Smooth muscle cell (in vitro differentiated cells): ENCODE results near the gene MYO1D. TPM values are rescaled to one million over a fixed set of nuclear protein-coding genes. Genes with fewer than 3 reads are reported as not detected.

Source experiments
- DNase-seq: peaks from one replicate; lab custom pipeline; 2025; ENCODE audit not compliant: unreplicated experiment; lab: John Stamatoyannopoulos, UW
- H2AFZ ChIP-seq: fragments of 200-600 bp; sonication (generic); 2 replicates; pipeline ENCODE4 v1.6.0; 2016; ENCODE audit warnings: antibody characterized with exemption, low read depth, mild to moderate bottlenecking
- H3F3A ChIP-seq: fragments of 200-600 bp; sonication (generic); 2 replicates; pipeline ENCODE4 v1.6.0; 2017; ENCODE audit warnings: antibody characterized with exemption, low read depth
- H3K27ac ChIP-seq: fragments of 200-600 bp; sonication (generic); 2 replicates; pipeline ENCODE4 v1.5.1; 2016; ENCODE audit warnings: low read depth, mild to moderate bottlenecking
- H3K27me3 ChIP-seq: fragments of 200-600 bp; sonication (generic); 2 replicates; pipeline ENCODE4 v1.6.1; 2016; ENCODE audit warnings: low read depth, mild to moderate bottlenecking
- H3K36me3 ChIP-seq: fragments of 200-600 bp; sonication (generic); 2 replicates; pipeline ENCODE4 v1.5.1; 2016; ENCODE audit warnings: low read depth
- H3K4me1 ChIP-seq: fragments of 200-600 bp; sonication (generic); 2 replicates; pipeline ENCODE4 v1.5.1; 2016; ENCODE audit warnings: low read depth
- H3K4me2 ChIP-seq: fragments of 200-600 bp; sonication (generic); 2 replicates; pipeline ENCODE4 v1.6.0; 2016; ENCODE audit warnings: mild to moderate bottlenecking
- H3K4me3 ChIP-seq: fragments of 200-600 bp; sonication (generic); 2 replicates; pipeline ENCODE4 v1.5.1; 2016; ENCODE audit warnings: mild to moderate bottlenecking
- H3K79me2 ChIP-seq: fragments of 200-600 bp; sonication (generic); 2 replicates; pipeline ENCODE4 v1.6.0; 2016; ENCODE audit warnings: low read depth, mild to moderate bottlenecking
- H3K9ac ChIP-seq: fragments of 200-600 bp; sonication (generic); 2 replicates; pipeline ENCODE4 v1.6.0; 2016; ENCODE audit warnings: low read depth
- H3K9me3 ChIP-seq: fragments of 200-600 bp; sonication (generic); replicated peaks from 2 replicates; pipeline ENCODE4 v1.5.1; 2016; ENCODE audit warnings: low read depth
- H4K20me1 ChIP-seq: fragments of 200-600 bp; sonication (generic); 2 replicates; pipeline ENCODE4 v1.6.0; 2016; ENCODE audit warnings: low read depth
- WGBS: methylation state at CpG from one replicate; pipeline ENCODE4 v1.1.7; 2016; ENCODE audit warnings: low lambda C conversion rate; 5-methylcytosine and 5-hydroxymethylcytosine counted together
- polyA plus RNA-seq: library from polyadenylated mRNA; unstranded; fragments of >200 nt; fragmentation: Nextera tagmentation; extraction: Ambion mirVana; gene quantifications from 2 replicates; pipeline ENCODE4 v1.2.1, GENCODE V29; 2016
- total RNA-seq: library from RNA; depleted of rRNA; stranded (reverse); fragments of >200 nt; gene quantifications from 2 replicates; pipeline ENCODE4 v1.2.3, GENCODE V29; 2014
- TF ChIP-seq, protein P1 (sequence below): fragments of 200-600 bp; sonication (generic); IDR thresholded peaks from 2 replicates; pipeline ENCODE4 v1.5.1; 2017; ENCODE audit warnings: borderline replicate concordance, mild to moderate bottlenecking, antibody characterized with exemption; ENCODE audit not compliant: insufficient read depth, poor library complexity, severe bottlenecking

Gene MYO1D
- total and polyA plus RNA-seq, 2 experiments from 2014 or later: 13.9 to 35.7 TPM

DNA sequence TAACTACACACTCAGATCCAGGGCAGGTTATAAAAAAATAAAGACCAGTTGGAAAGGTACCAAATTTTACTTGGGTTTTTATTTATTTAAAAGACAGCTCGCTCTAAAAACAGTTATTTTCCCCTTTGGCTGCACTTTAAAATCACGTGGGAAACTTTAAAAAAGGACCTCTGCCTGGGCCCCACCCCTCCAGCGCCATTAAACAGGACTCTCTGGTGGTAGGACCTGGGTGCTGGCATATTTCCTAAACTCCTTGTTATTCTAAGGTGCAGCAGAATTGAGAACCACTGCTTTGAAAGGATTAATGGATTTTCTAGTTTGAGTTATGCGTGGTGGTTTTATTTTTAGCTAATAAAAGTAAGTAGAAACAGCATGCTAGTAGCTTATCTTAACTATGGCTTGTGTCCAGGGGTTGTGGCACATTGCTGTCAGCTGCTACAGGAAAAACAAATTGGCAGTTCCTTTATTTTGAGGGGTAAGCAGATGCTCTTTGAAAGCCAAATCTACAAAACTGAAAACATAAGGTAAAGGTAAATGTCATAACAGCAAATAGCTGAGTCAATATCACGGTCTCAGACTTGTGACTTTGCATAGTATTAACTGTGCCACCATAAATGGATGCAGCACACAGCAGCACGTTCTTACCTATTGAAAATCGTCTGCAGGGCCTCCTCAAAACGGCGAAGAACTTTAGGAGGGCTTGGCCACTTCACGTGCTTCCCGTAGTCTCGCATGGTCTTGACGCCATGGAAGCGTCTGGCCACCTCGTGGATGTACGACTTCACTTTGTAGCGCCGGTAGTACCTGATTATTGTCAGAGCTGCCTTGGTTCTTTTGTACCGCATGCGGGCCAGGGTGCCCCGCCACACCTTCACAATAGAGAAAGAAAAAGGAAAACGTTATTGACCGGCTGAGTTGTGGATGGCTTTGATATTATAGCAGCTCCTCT, 218.2 kb downstream of the MYO1D start:
- no peaks in the 10 kb centered on the region for H3K79me2 ChIP-seq
- H3K4me3 ChIP-seq: no peak overlapping the region
- TF ChIP-seq, protein P1, sequence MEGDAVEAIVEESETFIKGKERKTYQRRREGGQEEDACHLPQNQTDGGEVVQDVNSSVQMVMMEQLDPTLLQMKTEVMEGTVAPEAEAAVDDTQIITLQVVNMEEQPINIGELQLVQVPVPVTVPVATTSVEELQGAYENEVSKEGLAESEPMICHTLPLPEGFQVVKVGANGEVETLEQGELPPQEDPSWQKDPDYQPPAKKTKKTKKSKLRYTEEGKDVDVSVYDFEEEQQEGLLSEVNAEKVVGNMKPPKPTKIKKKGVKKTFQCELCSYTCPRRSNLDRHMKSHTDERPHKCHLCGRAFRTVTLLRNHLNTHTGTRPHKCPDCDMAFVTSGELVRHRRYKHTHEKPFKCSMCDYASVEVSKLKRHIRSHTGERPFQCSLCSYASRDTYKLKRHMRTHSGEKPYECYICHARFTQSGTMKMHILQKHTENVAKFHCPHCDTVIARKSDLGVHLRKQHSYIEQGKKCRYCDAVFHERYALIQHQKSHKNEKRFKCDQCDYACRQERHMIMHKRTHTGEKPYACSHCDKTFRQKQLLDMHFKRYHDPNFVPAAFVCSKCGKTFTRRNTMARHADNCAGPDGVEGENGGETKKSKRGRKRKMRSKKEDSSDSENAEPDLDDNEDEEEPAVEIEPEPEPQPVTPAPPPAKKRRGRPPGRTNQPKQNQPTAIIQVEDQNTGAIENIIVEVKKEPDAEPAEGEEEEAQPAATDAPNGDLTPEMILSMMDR: no peak
- H3K4me2 ChIP-seq: no peak overlapping the region
- H2AFZ ChIP-seq: no peak overlapping the region
- H3K9me3 ChIP-seq: no peaks in the 10 kb centered on the region
- no peak for DNase-seq
- WGBS: 75% methylated on average over 23 of the region's 23 CpGs
- H3K4me1 ChIP-seq: no peaks in the 10 kb centered on the region
- no peak overlapping the region for H3K9ac ChIP-seq
- H4K20me1 ChIP-seq: no peaks in the 10 kb centered on the region
- H3K27me3 ChIP-seq: no peaks in the 10 kb centered on the region
- peaks cover 2% of the 10 kb centered on the region for H3K36me3 ChIP-seq
- no peak overlapping the region for H3K27ac ChIP-seq
- peaks cover 3% of the 10 kb centered on the region for H3F3A ChIP-seq

DNA sequence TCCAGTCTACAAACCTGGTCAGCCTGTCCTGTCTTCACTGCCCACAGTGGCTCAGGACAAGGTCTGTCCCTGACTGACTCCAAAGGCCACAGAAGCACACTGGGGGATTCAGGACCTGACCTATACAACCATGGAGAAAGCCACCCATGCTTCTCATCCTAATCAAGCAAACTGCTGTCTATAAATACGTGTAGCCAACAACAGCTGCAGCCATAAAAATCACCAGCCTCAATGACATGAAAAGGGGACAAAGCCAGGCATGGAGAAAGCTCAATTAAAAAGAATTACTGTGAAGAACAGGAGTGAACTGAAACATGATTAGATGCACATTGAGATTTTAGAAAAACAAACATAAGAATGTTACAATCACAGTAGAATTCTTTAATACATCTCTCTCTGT, 220.0 kb downstream of the MYO1D start:
- H3K9ac ChIP-seq: no peak overlapping the region
- no peaks in the 10 kb centered on the region for H3K9me3 ChIP-seq
- 93% methylated on average over 1 of the region's 1 CpG for WGBS
- H3K4me2 ChIP-seq: no peak overlapping the region
- no peak overlapping the region for H3K27ac ChIP-seq
- peaks cover 3% of the 10 kb centered on the region for H3F3A ChIP-seq
- H2AFZ ChIP-seq: no peak overlapping the region
- no peak overlapping the region for H3K4me3 ChIP-seq
- H3K36me3 ChIP-seq: peaks cover 12% of the 10 kb centered on the region
- H3K79me2 ChIP-seq: no peaks in the 10 kb centered on the region
- H3K27me3 ChIP-seq: no peaks in the 10 kb centered on the region
- no peak for DNase-seq
- H4K20me1 ChIP-seq: no peaks in the 10 kb centered on the region
- no peaks in the 10 kb centered on the region for H3K4me1 ChIP-seq
- TF ChIP-seq, protein P1: no peak

DNA sequence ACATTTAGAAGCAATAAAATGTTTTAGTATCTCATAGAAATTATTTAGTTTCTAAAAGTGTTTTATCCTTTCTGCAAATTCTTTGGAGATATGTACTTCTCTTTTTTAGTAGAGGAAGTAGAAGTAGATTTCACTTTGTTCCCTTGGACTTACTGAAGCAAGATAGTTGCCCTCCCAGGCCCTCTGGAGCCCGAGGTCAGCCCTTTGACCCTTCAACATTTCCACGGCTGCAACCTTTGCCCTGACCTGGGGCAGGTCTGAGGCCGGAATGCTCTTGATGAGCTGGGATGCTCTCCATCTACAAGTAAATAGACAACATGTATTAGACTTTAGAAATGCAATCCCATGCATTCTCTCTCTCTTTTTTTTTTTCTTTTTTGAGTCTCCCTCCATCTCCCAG, 222.6 kb downstream of the MYO1D start:
- Histone ChIP-seq H3K27ac (no peak overlapping the region), H2AFZ (no peak overlapping the region), H3K9ac (no peak overlapping the region), H3K36me3 (peaks cover 26% of the 10 kb centered on the region), H3F3A (no peaks in the 10 kb centered on the region), H3K4me1 (no peaks in the 10 kb centered on the region), H3K9me3 (peaks cover 9% of the 10 kb centered on the region), H4K20me1 (no peaks in the 10 kb centered on the region), H3K27me3 (no peaks in the 10 kb centered on the region), H3K4me3 (no peak overlapping the region), H3K4me2 (no peak overlapping the region), H3K79me2 (no peaks in the 10 kb centered on the region)
- 93% methylated on average over 3 of the region's 3 CpGs for WGBS
- TF ChIP-seq, protein P1: no peak
- no peak for DNase-seq
